GM18870 (cell line): ENCODE data around the gene STMN3.
"Not testable (repeated sequence)": the region's sequence is repeated elsewhere in the genome, so short reads cannot be mapped to it uniquely, and the experiment has no call there.

ENCODE experiments used
- ATAC-seq: cut with Tn5 transposase; IDR thresholded peaks from one replicate; pipeline ENCODE4 v1.9.1; 2021; ENCODE audit warnings: moderate library complexity; ENCODE audit not compliant: unreplicated experiment

Gene STMN3

GRCh38 chr20:63657937-63658748, 4.9 kb upstream of the STMN3 start, which contains the start of gene RTEL1:
Gene RTEL1 (plus strand): TSS chr20:63658312. CDS start chr20:63659403, 1,091 bp downstream.
- peak; percentile 77 for ATAC-seq

GRCh38 chr20:63657260-63657936, 4.2 kb upstream of the STMN3 start:
- ATAC-seq, result no peak

GRCh38 chr20:63656451-63656850, 3.2 kb upstream of the STMN3 start:
- no peak for ATAC-seq

- ATAC-seq, result no peak
These were observed 2.0 kb upstream of the STMN3 start for GRCh38 chr20:63655249-63655648.

GRCh38 chr20:63653974-63654668, 897 bp upstream of the STMN3 start:
- no peak for ATAC-seq

- no peak for ATAC-seq
These were observed 838 bp downstream of the STMN3 start for GRCh38 chr20:63652192-63652980.

GRCh38 chr20:63651942-63652191, 1.4 kb downstream of the STMN3 start:
- no peak for ATAC-seq

- ATAC-seq, result not testable (repeated sequence)
These were observed 2.7 kb downstream of the STMN3 start for GRCh38 chr20:63650486-63650885.

- ATAC-seq, result no peak
These were observed 4.2 kb downstream of the STMN3 start for GRCh38 chr20:63648895-63649589.

- ATAC-seq, result no peak
These were observed 5.0 kb downstream of the STMN3 start for GRCh38 chr20:63648190-63648589.

GRCh38 chr20:63645218-63645617, 8.0 kb downstream of the STMN3 start:
- ATAC-seq, result no peak

- no peak for ATAC-seq
These were observed 9.3 kb downstream of the STMN3 start for GRCh38 chr20:63643946-63644345.

GRCh38 chr20:63643499-63643898, 9.7 kb downstream of the STMN3 start:
- ATAC-seq, result no peak

- ATAC-seq, result no peak
These were observed 10.5 kb downstream of the STMN3 start for GRCh38 chr20:63642527-63643247.

- peak; percentile 40 for ATAC-seq
These were observed 11.3 kb downstream of the STMN3 start for GRCh38 chr20:63641792-63642523.

GRCh38 chr20:63641146-63641791, 12.0 kb downstream of the STMN3 start:
- no peak for ATAC-seq

GRCh38 chr20:63640686-63641085, 12.5 kb downstream of the STMN3 start:
- not testable (repeated sequence) for ATAC-seq

- ATAC-seq, result no peak
These were observed 13.1 kb downstream of the STMN3 start for GRCh38 chr20:63640086-63640485.
